NCI-H82 (cell line): ENCODE measurements around the gene SMYD3.

Source experiments
- DNase-seq: peaks from one replicate; lab custom pipeline; 2025; lab: John Stamatoyannopoulos, UW

The SMYD3 gene

GRCh38 chr1:246470585-246470984 is 36.5 kb downstream of the SMYD3 start:
- no peak for DNase-seq

GRCh38 chr1:246462986-246463385 is 44.1 kb downstream of the SMYD3 start:
- no peak for DNase-seq

GRCh38 chr1:246460406-246460805 is 46.7 kb downstream of the SMYD3 start:
- DNase-seq, result no peak

- no peak for DNase-seq
These were observed 47.9 kb downstream of the SMYD3 start for GRCh38 chr1:246459221-246459620.

- no peak for DNase-seq
These were observed 51.6 kb downstream of the SMYD3 start for GRCh38 chr1:246455476-246455875.

- DNase-seq, result no peak
These were observed 52.4 kb downstream of the SMYD3 start for GRCh38 chr1:246454655-246455054.

GRCh38 chr1:246450611-246451251 is 56.3 kb downstream of the SMYD3 start:
- DNase-seq, result peak; percentile 58

- no peak for DNase-seq
These were observed 58.7 kb downstream of the SMYD3 start for GRCh38 chr1:246448373-246448772.

GRCh38 chr1:246447501-246447900 is 59.6 kb downstream of the SMYD3 start:
- DNase-seq, result peak; percentile 49

- peak; percentile 77 for DNase-seq
These were observed 61.6 kb downstream of the SMYD3 start for GRCh38 chr1:246445503-246445902.

GRCh38 chr1:246444617-246445016 is 62.5 kb downstream of the SMYD3 start:
- DNase-seq, result no peak

GRCh38 chr1:246437961-246438360 is 69.1 kb downstream of the SMYD3 start:
- DNase-seq, result no peak

GRCh38 chr1:246435421-246436041 is 71.5 kb downstream of the SMYD3 start:
- no peak for DNase-seq

- DNase-seq, result no peak
These were observed 72.7 kb downstream of the SMYD3 start for GRCh38 chr1:246434335-246434734.

- DNase-seq, result no peak
These were observed 78.4 kb downstream of the SMYD3 start for GRCh38 chr1:246428542-246429308.

- DNase-seq, result no peak
These were observed 79.5 kb downstream of the SMYD3 start for GRCh38 chr1:246427611-246428010.

- no peak for DNase-seq
These were observed 81.2 kb downstream of the SMYD3 start for GRCh38 chr1:246425895-246426294.

- no peak for DNase-seq
These were observed 81.8 kb downstream of the SMYD3 start for GRCh38 chr1:246425139-246425794.

- DNase-seq, result no peak
These were observed 86.8 kb downstream of the SMYD3 start for GRCh38 chr1:246420300-246420699.

GRCh38 chr1:246418565-246419312 is 88.3 kb downstream of the SMYD3 start:
- no peak for DNase-seq

GRCh38 chr1:246417813-246418564 is 89.1 kb downstream of the SMYD3 start:
- DNase-seq, result no peak
